OCI-LY1 (cell line): Measurements from ENCODE around the gene TACC3.

Experiments
- CTCF ChIP-seq: fragments of 200-600 bp; sonication (generic), shearing (Covaris generic); IDR thresholded peaks from 2 replicates; pipeline ENCODE4 v1.5.1; 2017; ENCODE audit warnings: mild to moderate bottlenecking, antibody characterized with exemption, low read length, moderate library complexity, mixed read lengths
- EZH2 ChIP-seq: fragments of 200-600 bp; sonication (generic), shearing (Covaris generic); IDR thresholded peaks from 2 replicates; pipeline ENCODE4 v1.8.0; 2017; ENCODE audit warnings: borderline replicate concordance, mixed run types, mild to moderate bottlenecking, antibody characterized with exemption, low read length, moderate library complexity, mixed read lengths

GRCh38 chr4:1768367-1769034 lies 47.2 kb downstream of the TACC3 start:
- TF ChIP-seq CTCF, result no peak
- no peak for TF ChIP-seq EZH2
